ENCODE data around the gene VWCE.

- TF ChIP-seq, protein P1, sequence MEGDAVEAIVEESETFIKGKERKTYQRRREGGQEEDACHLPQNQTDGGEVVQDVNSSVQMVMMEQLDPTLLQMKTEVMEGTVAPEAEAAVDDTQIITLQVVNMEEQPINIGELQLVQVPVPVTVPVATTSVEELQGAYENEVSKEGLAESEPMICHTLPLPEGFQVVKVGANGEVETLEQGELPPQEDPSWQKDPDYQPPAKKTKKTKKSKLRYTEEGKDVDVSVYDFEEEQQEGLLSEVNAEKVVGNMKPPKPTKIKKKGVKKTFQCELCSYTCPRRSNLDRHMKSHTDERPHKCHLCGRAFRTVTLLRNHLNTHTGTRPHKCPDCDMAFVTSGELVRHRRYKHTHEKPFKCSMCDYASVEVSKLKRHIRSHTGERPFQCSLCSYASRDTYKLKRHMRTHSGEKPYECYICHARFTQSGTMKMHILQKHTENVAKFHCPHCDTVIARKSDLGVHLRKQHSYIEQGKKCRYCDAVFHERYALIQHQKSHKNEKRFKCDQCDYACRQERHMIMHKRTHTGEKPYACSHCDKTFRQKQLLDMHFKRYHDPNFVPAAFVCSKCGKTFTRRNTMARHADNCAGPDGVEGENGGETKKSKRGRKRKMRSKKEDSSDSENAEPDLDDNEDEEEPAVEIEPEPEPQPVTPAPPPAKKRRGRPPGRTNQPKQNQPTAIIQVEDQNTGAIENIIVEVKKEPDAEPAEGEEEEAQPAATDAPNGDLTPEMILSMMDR (conservative IDR thresholded peaks at IDR 0.05) = no peak
- TF ChIP-seq EZH2 (IDR thresholded peaks at IDR 0.05; ENCODE audit: low read depth) = no peak
Observed at GRCh38 chr11:61338783-61339489, 43.8 kb upstream of the VWCE start.

All from PC-9 (cell line).